Lower lobe of right lung (tissue), 2 donors: ENCODE measurements around the gene HMGN1. TPM values are rescaled to one million over a fixed set of nuclear protein-coding genes. Genes with fewer than 3 reads are reported as not detected.
A peak's percentile ranks its signal among the peaks of the same experiment; 100 is the strongest.

Experiments
- ATAC-seq, 2 donors: fragments of 200-7000 bp; cut with Tn5 transposase; one replicate each; pipeline ENCODE4 v1.9.1; 2020 to 2022; ENCODE audit warnings: mild to moderate bottlenecking in 2 of 2, moderate library complexity in 2 of 2
- DNase-seq: peaks from one replicate; pipeline ENCODE4 v3.0.0-alpha.2; 2020
- H3K27ac ChIP-seq: fragments of 200-600 bp; one replicate; pipeline ENCODE4 v1.8.0; 2022
- H3K27me3 ChIP-seq: fragments of 200-600 bp; one replicate; pipeline ENCODE4 v1.8.0; 2022; ENCODE audit warnings: low read depth
- H3K36me3 ChIP-seq: fragments of 200-600 bp; one replicate; pipeline ENCODE4 v1.8.0; 2022; ENCODE audit warnings: mild to moderate bottlenecking
- H3K4me1 ChIP-seq: fragments of 200-600 bp; one replicate; pipeline ENCODE4 v1.8.0; 2022
- H3K4me3 ChIP-seq: fragments of 200-600 bp; one replicate; pipeline ENCODE4 v1.8.0; 2022; ENCODE audit warnings: mild to moderate bottlenecking
- H3K9me3 ChIP-seq: fragments of 200-600 bp; one replicate; pipeline ENCODE4 v1.8.0; 2022
- CTCF ChIP-seq: fragments of 200-600 bp; IDR thresholded peaks from one replicate; pipeline ENCODE4 v1.8.0; 2022; ENCODE audit warnings: antibody characterized with exemption, mild to moderate bottlenecking
- intact Hi-C: fragments of 100-400 bp; cut with DNase I; formaldehyde crosslinking; loops from one replicate; pipeline ENCODE4 v1.11.0; 2022
- total RNA-seq: library from RNA; stranded (reverse); fragmentation: NEBNext Ultra II Directional; extraction: Animal tissue kit (Norgen Biotek cat#: 25700); gene quantifications from one replicate; pipeline ENCODE4 v1.2.1, GENCODE V29; 2021
- donor health status: DM: no; HTN: yes; CAD: no; lungs with severe emphysema.

The HMGN1 gene
- total RNA-seq, 1 donor from 2014 or later = 139 TPM

DNA sequence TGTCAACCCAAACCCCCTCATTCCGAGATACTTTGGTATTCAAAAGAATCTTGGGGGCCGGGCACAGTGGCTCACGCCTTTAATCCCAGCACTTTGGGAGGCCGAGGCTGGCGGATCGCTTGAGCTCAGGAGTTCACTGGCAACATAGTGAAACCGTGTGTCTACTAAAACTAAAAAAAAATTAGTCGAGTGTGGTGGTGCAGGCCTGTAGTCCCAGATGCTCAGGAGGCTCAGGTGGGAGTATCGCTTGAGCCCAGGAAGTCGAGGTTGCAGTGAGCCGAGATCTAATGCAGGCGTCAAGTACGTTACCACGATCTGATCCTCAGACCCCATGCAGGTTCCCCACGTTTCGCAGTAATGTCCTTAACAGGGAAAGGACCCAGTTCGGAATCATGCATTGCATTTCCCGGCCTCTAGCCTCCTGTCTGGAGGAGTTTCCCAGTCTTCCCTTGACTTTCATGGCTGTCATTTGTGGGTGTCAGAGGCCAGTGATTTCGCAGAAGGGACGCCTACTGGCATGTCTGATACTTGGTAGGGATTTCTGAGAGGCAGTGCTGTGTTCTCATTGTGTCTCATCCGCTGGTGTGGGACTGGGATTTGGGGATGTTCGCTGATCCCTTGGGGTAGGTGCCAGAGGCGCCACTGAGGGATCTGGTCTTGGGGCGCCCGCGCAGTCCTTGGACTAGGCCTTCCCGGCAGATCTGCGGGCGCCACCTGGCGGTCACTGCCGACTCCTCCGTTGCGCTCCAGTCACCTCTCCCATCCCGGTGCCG, 39.3 kb upstream of the HMGN1 start:
- no peaks in the 10 kb centered on the region for H3K27me3 ChIP-seq
- TF ChIP-seq CTCF = peak; percentile 97
- intact Hi-C loops = no loop called here

DNA sequence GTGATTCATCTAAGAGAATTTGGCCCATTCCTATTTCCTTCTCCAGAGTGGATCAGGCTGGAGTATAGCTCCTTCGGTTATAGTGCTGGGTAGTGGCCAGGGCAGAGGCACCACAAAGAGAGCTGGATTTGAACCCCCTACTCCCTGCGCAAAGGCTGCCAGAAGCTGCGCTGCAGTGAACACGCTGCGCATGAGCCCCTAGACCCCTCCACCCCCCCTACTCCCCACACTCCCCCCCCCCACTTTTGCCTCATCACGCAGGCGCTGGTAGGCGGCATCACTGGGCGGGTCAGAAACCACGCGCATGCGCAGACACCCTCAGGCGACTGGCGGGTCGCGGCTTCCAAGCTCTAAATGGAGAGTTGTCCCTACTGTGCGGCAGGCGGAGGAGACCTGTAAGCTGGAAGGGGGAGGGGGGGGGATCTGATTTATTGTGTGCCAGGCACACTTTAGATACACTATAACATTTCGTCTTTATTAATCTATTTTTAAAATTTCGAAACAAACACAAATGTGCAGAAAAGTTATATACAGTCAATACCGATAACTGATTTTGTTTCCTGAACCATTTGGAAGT, 38.7 kb upstream of the HMGN1 start:
- intact Hi-C loops = no loop called here
- peak overlapping the region; percentile 54 for H3K4me3 ChIP-seq
- H3K27ac ChIP-seq = peak overlapping the region; percentile 59
- DNase-seq (peak; percentile 92), ATAC-seq (peak; percentile 82 to 87)
- H3K9me3 ChIP-seq = no peaks in the 10 kb centered on the region
- no peaks in the 10 kb centered on the region for H3K27me3 ChIP-seq
- H3K36me3 ChIP-seq = peaks cover 11% of the 10 kb centered on the region
- no peak for TF ChIP-seq CTCF
- H3K4me1 ChIP-seq = peaks cover 36% of the 10 kb centered on the region

More for the DNA sequence above, 39.3 kb upstream of the HMGN1 start:
- peaks cover 17% of the 10 kb centered on the region for H3K36me3 ChIP-seq
- ATAC-seq (peak; percentile 92), DNase-seq (peak; percentile 95)
- peak overlapping the region; percentile 54 for H3K4me3 ChIP-seq
- peak overlapping the region; percentile 19 for H3K27ac ChIP-seq
- no peaks in the 10 kb centered on the region for H3K9me3 ChIP-seq
- peaks cover 36% of the 10 kb centered on the region for H3K4me1 ChIP-seq

GRCh38 chr21:39386899-39387298, 38.0 kb upstream of the HMGN1 start:
- Histone ChIP-seq H3K4me3 (no peak overlapping the region), H3K4me1 (peaks cover 36% of the 10 kb centered on the region)

DNA sequence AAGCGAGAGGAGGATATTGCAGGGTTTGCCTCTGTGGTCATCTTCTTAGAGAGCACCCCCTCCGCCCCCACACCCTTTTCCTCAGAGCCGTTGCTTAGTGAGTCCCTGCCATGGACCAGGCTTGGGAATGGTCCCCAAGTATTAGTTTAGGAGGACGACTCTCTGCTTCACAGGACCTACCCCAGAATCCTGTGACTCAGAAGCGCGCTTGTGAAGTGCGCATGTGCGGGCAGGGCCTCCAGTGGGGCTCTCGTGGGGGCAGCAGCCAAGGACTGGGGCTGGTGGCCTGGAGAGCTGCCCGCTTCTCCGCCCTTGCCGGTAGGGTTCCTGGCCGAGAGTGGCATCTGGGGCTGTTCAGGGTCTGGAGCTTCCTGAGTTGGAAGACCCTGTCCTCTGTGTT, 37.3 kb upstream of the HMGN1 start:
- intact Hi-C loops = no loop called here
- peak overlapping the region; percentile 64 for H3K27ac ChIP-seq
- no peaks in the 10 kb centered on the region for H3K36me3 ChIP-seq
- H3K27me3 ChIP-seq = no peaks in the 10 kb centered on the region
- ATAC-seq (peak; percentile 2 to 32), DNase-seq (no peak)
- no peaks in the 10 kb centered on the region for H3K9me3 ChIP-seq
- H3K4me1 ChIP-seq = peaks cover 41% of the 10 kb centered on the region
- peak overlapping the region; percentile 59 for H3K4me3 ChIP-seq
- no peak for TF ChIP-seq CTCF

More at GRCh38 chr21:39386899-39387298, 38.0 kb upstream of the HMGN1 start:
- H3K36me3 ChIP-seq = peaks cover 4% of the 10 kb centered on the region
- ATAC-seq (no peak), DNase-seq (no peak)
- no peak for TF ChIP-seq CTCF
- peak overlapping the region; percentile 59 for H3K27ac ChIP-seq
- no peaks in the 10 kb centered on the region for H3K27me3 ChIP-seq
- intact Hi-C loops = no loop called here
- no peaks in the 10 kb centered on the region for H3K9me3 ChIP-seq

DNA sequence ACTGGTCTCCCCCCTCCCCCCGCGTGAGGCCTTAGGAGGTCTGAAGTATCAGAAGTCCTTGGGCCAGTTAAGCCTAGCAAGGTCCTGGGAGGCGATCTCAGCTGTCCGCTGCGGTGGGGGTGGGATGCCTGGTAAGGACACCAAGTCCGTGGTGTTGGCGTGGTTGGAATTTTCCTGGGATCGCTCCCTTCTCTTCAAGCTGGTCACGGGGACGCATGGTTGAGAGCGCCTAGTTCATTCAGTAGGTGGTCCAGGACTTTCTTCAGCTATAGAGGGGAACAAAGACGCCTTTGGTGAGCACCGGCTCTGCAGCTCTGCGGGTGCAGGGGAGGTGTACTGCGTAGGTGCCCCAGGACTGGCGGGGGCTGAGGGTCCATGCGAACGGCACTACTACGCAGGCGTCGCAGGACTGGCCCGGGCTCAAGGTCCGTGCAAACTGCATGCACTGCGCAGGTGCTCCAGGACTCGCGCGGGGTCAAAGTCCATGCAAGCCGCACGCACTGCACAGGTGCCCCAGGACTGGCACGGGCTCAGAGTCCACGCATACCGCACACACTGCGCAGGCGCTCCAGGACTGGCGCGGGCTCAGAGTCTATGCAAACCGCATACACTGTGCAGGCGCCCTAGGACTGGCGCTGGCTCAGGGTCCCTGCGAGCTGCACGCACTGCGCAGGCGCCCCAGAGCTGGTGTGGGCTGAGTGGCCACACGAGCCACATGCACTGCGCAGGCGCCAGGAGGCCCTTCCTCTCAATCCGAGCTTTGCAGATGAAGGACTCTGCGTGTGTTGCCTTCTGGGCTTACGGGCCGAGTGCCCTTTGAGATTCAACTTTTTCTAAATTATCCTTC, 36.6 kb upstream of the HMGN1 start:
- peak overlapping the region; percentile 64 for H3K27ac ChIP-seq
- peak overlapping the region; percentile 59 for H3K4me3 ChIP-seq
- no peak for TF ChIP-seq CTCF
- H3K27me3 ChIP-seq = no peaks in the 10 kb centered on the region
- ATAC-seq (peak; percentile 78 to 88), DNase-seq (peak; percentile 90)
- no peaks in the 10 kb centered on the region for H3K36me3 ChIP-seq
- H3K4me1 ChIP-seq = peaks cover 45% of the 10 kb centered on the region
- intact Hi-C loops = no loop called here
- H3K9me3 ChIP-seq = no peaks in the 10 kb centered on the region
